Adrenal gland (tissue), 5 donors: ENCODE results near the gene RELCH.

ENCODE experiments used
- POLR2A ChIP-seq, 2 donors: fragments of 450-650 bp; IDR thresholded peaks; one replicate each; pipeline ENCODE4 v1.6.1; 2017; ENCODE audit warnings: antibody characterized with exemption in 2 of 2, mild to moderate bottlenecking in 2 of 2, moderate library complexity in 1 of 2
- TF ChIP-seq, protein P1 (sequence below), 6 experiments: fragments of 450-650 bp in 4 of 6; fragments of 200-600 bp in 2 of 6; sonication (generic) in 1 of 6; IDR thresholded peaks; 1 replicate in 5 of 6; 2 replicates in 1 of 6; pipeline versions ENCODE4 v1.5.1 to v1.8.0; 2016 to 2021; ENCODE audit warnings: antibody characterized with exemption in 6 of 6, mild to moderate bottlenecking in 2 of 6, moderate library complexity in 1 of 6
- donor health status: DM: no; HTN: no; CAD: no.

DNA sequence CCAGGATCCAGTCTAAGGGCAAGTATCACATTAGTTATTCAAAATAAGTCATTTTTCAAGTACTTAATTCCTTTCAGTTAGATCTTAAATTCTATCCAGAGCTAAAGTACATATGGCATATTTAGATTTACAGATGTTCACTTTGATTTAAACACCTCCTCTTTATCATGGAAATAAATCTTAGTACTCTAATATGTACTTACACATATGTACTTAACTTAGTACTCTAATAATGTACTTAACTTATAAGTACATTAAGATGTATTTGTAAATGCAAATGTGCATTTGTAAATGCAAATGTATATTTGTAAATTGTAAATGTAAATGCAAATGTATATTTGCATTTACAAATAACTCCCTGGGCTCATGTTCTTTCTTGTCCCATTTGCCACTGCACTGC is 14.8 kb upstream of the RELCH start:
- TF ChIP-seq, protein P1, sequence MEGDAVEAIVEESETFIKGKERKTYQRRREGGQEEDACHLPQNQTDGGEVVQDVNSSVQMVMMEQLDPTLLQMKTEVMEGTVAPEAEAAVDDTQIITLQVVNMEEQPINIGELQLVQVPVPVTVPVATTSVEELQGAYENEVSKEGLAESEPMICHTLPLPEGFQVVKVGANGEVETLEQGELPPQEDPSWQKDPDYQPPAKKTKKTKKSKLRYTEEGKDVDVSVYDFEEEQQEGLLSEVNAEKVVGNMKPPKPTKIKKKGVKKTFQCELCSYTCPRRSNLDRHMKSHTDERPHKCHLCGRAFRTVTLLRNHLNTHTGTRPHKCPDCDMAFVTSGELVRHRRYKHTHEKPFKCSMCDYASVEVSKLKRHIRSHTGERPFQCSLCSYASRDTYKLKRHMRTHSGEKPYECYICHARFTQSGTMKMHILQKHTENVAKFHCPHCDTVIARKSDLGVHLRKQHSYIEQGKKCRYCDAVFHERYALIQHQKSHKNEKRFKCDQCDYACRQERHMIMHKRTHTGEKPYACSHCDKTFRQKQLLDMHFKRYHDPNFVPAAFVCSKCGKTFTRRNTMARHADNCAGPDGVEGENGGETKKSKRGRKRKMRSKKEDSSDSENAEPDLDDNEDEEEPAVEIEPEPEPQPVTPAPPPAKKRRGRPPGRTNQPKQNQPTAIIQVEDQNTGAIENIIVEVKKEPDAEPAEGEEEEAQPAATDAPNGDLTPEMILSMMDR (IDR thresholded peaks at IDR 0.05), result no peak
- no peak for TF ChIP-seq POLR2A (IDR thresholded peaks at IDR 0.05)
